OCI-LY3 (cell line): Measurements from ENCODE around the gene NRXN3.

Experiments
- H2AFZ ChIP-seq: fragments of 200-600, 300-600 bp; shearing (Covaris generic); 2 replicates; pipeline ENCODE4 v1.6.0; 2014; ENCODE audit warnings: antibody characterized with exemption, low read depth, low read length
- H3K27ac ChIP-seq: fragments of 200-600, 300-600 bp; sonication (generic); 2 replicates; pipeline ENCODE4 v1.5.1; 2014; ENCODE audit warnings: mild to moderate bottlenecking, low read length, moderate library complexity, mixed read lengths
- H3K27me3 ChIP-seq: fragments of 200-600, 300-600 bp; sonication (generic); 2 replicates; pipeline ENCODE4 v1.6.1; 2014; ENCODE audit warnings: low read depth, low read length, mixed read lengths
- H3K36me3 ChIP-seq: fragments of 200-600, 300-600 bp; sonication (generic); replicated peaks from 2 replicates; pipeline ENCODE3; 2014; ENCODE audit warnings: low read depth, low read length, mixed read lengths
- H3K4me1 ChIP-seq: fragments of 300-600, 200-600 bp; sonication (generic); 2 replicates; pipeline ENCODE4 v1.6.1; 2014; ENCODE audit warnings: low read length, mixed read lengths
- H3K4me2 ChIP-seq: fragments of 200-600, 300-600 bp; sonication (generic); 2 replicates; pipeline ENCODE4 v1.6.1; 2014; ENCODE audit warnings: low read length, mixed read lengths
- H3K4me3 ChIP-seq: fragments of 300-600, 200-600 bp; sonication (generic); 2 replicates; pipeline ENCODE4 v1.5.1; 2014; ENCODE audit warnings: antibody characterized with exemption, mild to moderate bottlenecking, low read length, moderate library complexity
- H3K79me2 ChIP-seq: fragments of 300-600, 200-600 bp; shearing (Covaris generic); 2 replicates; pipeline ENCODE4 v1.6.1; 2014; ENCODE audit warnings: mild to moderate bottlenecking, low read length, mixed read lengths
- H3K9ac ChIP-seq: fragments of 300-600, 200-600 bp; shearing (Covaris generic); 2 replicates; pipeline ENCODE4 v1.6.0; 2014; ENCODE audit warnings: mild to moderate bottlenecking, low read length, moderate library complexity
- H3K9me3 ChIP-seq: fragments of 200-600, 300-600 bp; shearing (Covaris generic); 2 replicates; pipeline ENCODE4 v1.6.1; 2014; ENCODE audit warnings: low read length, mixed read lengths; ENCODE audit not compliant: insufficient read depth
- H4K20me1 ChIP-seq: fragments of 200-600, 300-600 bp; sonication (generic); 2 replicates; pipeline ENCODE4 v1.6.1; 2016; ENCODE audit warnings: low read length, mixed read lengths; ENCODE audit not compliant: insufficient read depth
- EZH2phosphoT487 ChIP-seq: fragments of 200-600 bp; shearing (Covaris generic); IDR thresholded peaks from 2 replicates; pipeline ENCODE4 v1.6.1; 2018; ENCODE audit warnings: antibody characterized with exemption, mixed run types, low read depth
- TF ChIP-seq, protein P1 (sequence below): fragments of 200-600, 300-600 bp; sonication (generic); IDR thresholded peaks from 2 replicates; pipeline ENCODE4 v1.5.1; 2014; ENCODE audit warnings: antibody characterized with exemption, low read length, low read depth

NRXN3 gene

DNA sequence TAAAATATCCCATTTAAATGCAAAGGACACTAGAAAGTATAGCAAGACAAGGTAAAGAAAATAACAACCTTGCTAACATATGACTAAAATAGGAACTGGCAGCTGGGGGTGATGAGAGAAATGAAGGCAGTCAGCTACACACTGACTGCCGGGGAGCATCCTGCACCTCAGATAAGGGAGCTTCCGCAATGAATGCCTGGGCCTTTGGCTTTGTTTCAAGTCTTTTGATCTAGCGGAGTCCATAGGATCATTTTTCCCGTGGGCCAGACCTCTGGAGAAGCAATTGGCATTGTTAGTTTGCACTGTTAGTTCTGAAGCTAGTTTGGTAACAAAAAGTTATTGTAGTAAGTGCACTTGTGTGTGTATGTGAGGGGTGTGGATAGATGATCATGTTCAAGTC lies 1401.2 kb downstream of the NRXN3 start:
- Histone ChIP-seq H3K4me2 (no peak overlapping the region), H3K4me1 (no peaks in the 10 kb centered on the region), H3K9ac (no peak overlapping the region), H3K27me3 (no peaks in the 10 kb centered on the region), H3K4me3 (no peak overlapping the region), H3K36me3 (no peaks in the 10 kb centered on the region), H2AFZ (no peak overlapping the region), H3K79me2 (no peaks in the 10 kb centered on the region), H3K27ac (no peak overlapping the region), H3K9me3 (no peaks in the 10 kb centered on the region), H4K20me1 (no peaks in the 10 kb centered on the region)
- TF ChIP-seq EZH2phosphoT487, result no peak
- TF ChIP-seq, protein P1, sequence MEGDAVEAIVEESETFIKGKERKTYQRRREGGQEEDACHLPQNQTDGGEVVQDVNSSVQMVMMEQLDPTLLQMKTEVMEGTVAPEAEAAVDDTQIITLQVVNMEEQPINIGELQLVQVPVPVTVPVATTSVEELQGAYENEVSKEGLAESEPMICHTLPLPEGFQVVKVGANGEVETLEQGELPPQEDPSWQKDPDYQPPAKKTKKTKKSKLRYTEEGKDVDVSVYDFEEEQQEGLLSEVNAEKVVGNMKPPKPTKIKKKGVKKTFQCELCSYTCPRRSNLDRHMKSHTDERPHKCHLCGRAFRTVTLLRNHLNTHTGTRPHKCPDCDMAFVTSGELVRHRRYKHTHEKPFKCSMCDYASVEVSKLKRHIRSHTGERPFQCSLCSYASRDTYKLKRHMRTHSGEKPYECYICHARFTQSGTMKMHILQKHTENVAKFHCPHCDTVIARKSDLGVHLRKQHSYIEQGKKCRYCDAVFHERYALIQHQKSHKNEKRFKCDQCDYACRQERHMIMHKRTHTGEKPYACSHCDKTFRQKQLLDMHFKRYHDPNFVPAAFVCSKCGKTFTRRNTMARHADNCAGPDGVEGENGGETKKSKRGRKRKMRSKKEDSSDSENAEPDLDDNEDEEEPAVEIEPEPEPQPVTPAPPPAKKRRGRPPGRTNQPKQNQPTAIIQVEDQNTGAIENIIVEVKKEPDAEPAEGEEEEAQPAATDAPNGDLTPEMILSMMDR, result no peak

DNA sequence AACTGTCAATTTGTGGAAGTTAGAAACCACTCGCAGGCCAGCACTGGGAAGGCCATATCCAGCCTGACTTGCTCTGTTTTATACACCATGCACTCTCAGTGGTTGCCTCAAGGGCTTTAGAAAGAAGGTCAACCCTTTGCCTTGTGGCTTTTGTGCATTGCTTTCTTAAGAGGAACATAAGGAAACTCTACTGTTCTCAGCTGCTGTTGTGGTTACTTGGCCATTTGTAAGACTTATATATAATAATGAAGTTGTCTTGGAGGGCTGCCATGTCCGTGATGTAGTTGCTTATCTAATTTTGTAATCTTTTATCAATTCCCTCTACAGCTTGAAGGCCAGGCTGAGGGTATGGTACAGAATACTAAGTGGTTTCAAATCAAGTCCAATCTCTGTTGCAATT lies 1403.3 kb downstream of the NRXN3 start:
- Histone ChIP-seq H3K79me2 (no peaks in the 10 kb centered on the region), H3K9ac (no peak overlapping the region), H3K4me3 (no peak overlapping the region), H3K36me3 (no peaks in the 10 kb centered on the region), H3K27me3 (no peaks in the 10 kb centered on the region), H3K4me2 (no peak overlapping the region), H2AFZ (no peak overlapping the region), H3K9me3 (no peaks in the 10 kb centered on the region), H4K20me1 (no peaks in the 10 kb centered on the region), H3K4me1 (no peaks in the 10 kb centered on the region), H3K27ac (no peak overlapping the region)
- TF ChIP-seq EZH2phosphoT487, result no peak
- TF ChIP-seq, protein P1, result no peak

DNA sequence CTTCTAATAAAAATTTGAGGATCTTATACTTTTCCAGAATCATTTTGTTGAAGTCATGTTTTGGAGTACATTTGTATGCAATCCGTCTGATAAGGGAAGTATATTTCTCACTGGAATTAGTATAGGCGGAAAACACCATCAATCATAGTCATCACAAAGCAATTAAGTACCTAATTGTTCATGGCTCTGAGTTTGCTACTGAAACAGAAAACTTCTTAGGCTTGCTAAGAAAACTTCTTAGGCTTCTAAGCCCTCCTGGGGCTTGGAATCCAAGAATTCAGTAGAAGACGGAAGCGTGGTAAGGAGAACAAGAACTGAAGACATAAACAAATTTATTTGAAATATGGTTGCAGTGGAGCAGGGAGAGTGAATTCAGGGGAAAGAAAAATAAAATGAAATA lies 1404.9 kb downstream of the NRXN3 start:
- no peaks in the 10 kb centered on the region for H4K20me1 ChIP-seq
- no peaks in the 10 kb centered on the region for H3K79me2 ChIP-seq
- no peaks in the 10 kb centered on the region for H3K27me3 ChIP-seq
- H3K4me1 ChIP-seq, result no peaks in the 10 kb centered on the region
- H3K9ac ChIP-seq, result no peak overlapping the region
- no peaks in the 10 kb centered on the region for H3K9me3 ChIP-seq
- no peak overlapping the region for H3K27ac ChIP-seq
- H3K4me2 ChIP-seq, result no peak overlapping the region
- no peak overlapping the region for H3K4me3 ChIP-seq
- H2AFZ ChIP-seq, result no peak overlapping the region
- TF ChIP-seq, protein P1, result no peak
- TF ChIP-seq EZH2phosphoT487, result no peak
- no peaks in the 10 kb centered on the region for H3K36me3 ChIP-seq

DNA sequence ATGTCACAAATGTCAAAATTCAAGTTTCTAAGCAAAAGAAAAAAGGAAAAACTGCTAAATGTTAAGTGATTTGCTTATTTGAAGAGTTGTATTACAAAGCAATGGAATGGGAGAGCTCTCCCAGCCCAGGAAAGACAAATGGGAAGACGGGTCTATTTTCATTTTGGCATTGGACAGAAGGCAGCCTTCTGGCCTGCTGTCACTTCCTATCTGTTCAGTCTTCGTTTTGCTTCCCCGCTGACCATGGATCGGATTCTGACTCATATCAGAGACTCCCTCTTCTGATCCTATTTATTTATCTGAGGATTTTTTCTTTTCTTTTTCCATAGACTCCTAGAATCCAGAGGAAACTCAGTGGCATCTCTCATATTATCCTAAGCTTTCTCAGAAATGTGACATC lies 1406.3 kb downstream of the NRXN3 start:
- no peaks in the 10 kb centered on the region for H3K79me2 ChIP-seq
- H3K9ac ChIP-seq, result no peak overlapping the region
- no peaks in the 10 kb centered on the region for H3K27me3 ChIP-seq
- H3K9me3 ChIP-seq, result no peaks in the 10 kb centered on the region
- no peak overlapping the region for H3K4me2 ChIP-seq
- H2AFZ ChIP-seq, result no peak overlapping the region
- no peaks in the 10 kb centered on the region for H3K4me1 ChIP-seq
- TF ChIP-seq EZH2phosphoT487, result no peak
- TF ChIP-seq, protein P1, result no peak
- H3K36me3 ChIP-seq, result no peaks in the 10 kb centered on the region
- H3K27ac ChIP-seq, result no peak overlapping the region
- no peaks in the 10 kb centered on the region for H4K20me1 ChIP-seq
- H3K4me3 ChIP-seq, result no peak overlapping the region
